ENCODE measurements around the gene ARHGAP28. TPM values are rescaled to one million over a fixed set of nuclear protein-coding genes. Genes with fewer than 3 reads are reported as not detected.

The ARHGAP28 gene
- total and polyA plus RNA-seq, 7 experiments from 2014 or later = not detected

- no peak for ATAC-seq
- DNase-seq = no peak
- ChIA-PET POLR2A (no interaction called here), CTCF (no interaction called here)
- Mint-ChIP-seq H3K9me3 (peaks cover 0 to 2% (median 0%) of the 10 kb centered on the region in 11 donors), H3K4me1 (no peaks in the 10 kb centered on the region), H3K36me3 (no peaks in the 10 kb centered on the region), H3K27me3 (no peaks in the 10 kb centered on the region), H3K27ac (no peak overlapping the region), H3K4me3 (no peak overlapping the region)
- Histone ChIP-seq H3K4me3 (ENCODE audit: low read length) (no peak overlapping the region), H3K9me3 (ENCODE audit: control insufficient read depth in 2 of 3, low read length in 3 of 3) (no peaks in the 10 kb centered on the region), H3K36me3 (ENCODE audit: control insufficient read depth in 2 of 3, insufficient read depth in 3 of 3, low read length in 3 of 3) (no peaks in the 10 kb centered on the region), H3K27me3 (ENCODE audit: control insufficient read depth in 2 of 2, insufficient read depth in 2 of 2, low read length in 2 of 2) (no peaks in the 10 kb centered on the region), H3K4me1 (ENCODE audit: control insufficient read depth in 2 of 2, insufficient read depth in 2 of 2, low read length in 2 of 2) (no peaks in the 10 kb centered on the region), H3K27ac (ENCODE audit: low read depth, low read length) (no peak overlapping the region)
- intact Hi-C loops (cut with micrococcal nuclease) = no loop called here
Observed at GRCh38 chr18:6860804-6861448, 131.4 kb downstream of the ARHGAP28 start.

GRCh38 chr18:6865251-6865650, 135.7 kb downstream of the ARHGAP28 start:
- ATAC-seq (no peak), DNase-seq (no peak)
- ChIA-PET POLR2A (no interaction called here), CTCF (no interaction called here)
- Mint-ChIP-seq H3K9me3 (peaks cover 0 to 5% (median 0%) of the 10 kb centered on the region in 11 donors), H3K27me3 (no peaks in the 10 kb centered on the region), H3K36me3 (no peaks in the 10 kb centered on the region), H3K27ac (no peak overlapping the region), H3K4me3 (no peak overlapping the region), H3K4me1 (no peaks in the 10 kb centered on the region)
- Histone ChIP-seq H3K27ac (ENCODE audit: low read depth, low read length) (no peak overlapping the region), H3K27me3 (ENCODE audit: control insufficient read depth in 2 of 2, insufficient read depth in 2 of 2, low read length in 2 of 2) (no peaks in the 10 kb centered on the region), H3K4me1 (ENCODE audit: control insufficient read depth in 2 of 2, insufficient read depth in 2 of 2, low read length in 2 of 2) (no peaks in the 10 kb centered on the region), H3K36me3 (ENCODE audit: control insufficient read depth in 2 of 3, insufficient read depth in 3 of 3, low read length in 3 of 3) (no peaks in the 10 kb centered on the region), H3K9me3 (ENCODE audit: control insufficient read depth in 2 of 3, low read length in 3 of 3) (no peaks in the 10 kb centered on the region), H3K4me3 (ENCODE audit: low read length) (no peak overlapping the region)
- intact Hi-C loops (cut with micrococcal nuclease) = no loop called here

GRCh38 chr18:6866552-6867085, 137.1 kb downstream of the ARHGAP28 start:
- no peaks in the 10 kb centered on the region for H3K9me3 ChIP-seq (ENCODE audit: control insufficient read depth in 2 of 3, low read length in 3 of 3)
- ChIA-PET POLR2A (no interaction called here), CTCF (no interaction called here)
- H3K4me3 ChIP-seq (ENCODE audit: low read length) = no peak overlapping the region
- H3K27me3 ChIP-seq (ENCODE audit: control insufficient read depth in 2 of 2, insufficient read depth in 2 of 2, low read length in 2 of 2) = no peaks in the 10 kb centered on the region
- H3K4me1 Mint-ChIP-seq = no peaks in the 10 kb centered on the region
- H3K36me3 Mint-ChIP-seq = no peaks in the 10 kb centered on the region
- ATAC-seq (no peak), DNase-seq (no peak)
- intact Hi-C loops (cut with micrococcal nuclease) = no loop called here
- H3K27me3 Mint-ChIP-seq = no peaks in the 10 kb centered on the region
- peaks cover 0 to 5% (median 0%) of the 10 kb centered on the region in 11 donors for H3K9me3 Mint-ChIP-seq
- H3K4me3 Mint-ChIP-seq = no peak overlapping the region
- no peak overlapping the region for H3K27ac ChIP-seq (ENCODE audit: low read depth, low read length)
- H3K36me3 ChIP-seq (ENCODE audit: control insufficient read depth in 2 of 3, insufficient read depth in 3 of 3, low read length in 3 of 3) = no peaks in the 10 kb centered on the region
- no peak overlapping the region for H3K27ac Mint-ChIP-seq
- H3K4me1 ChIP-seq (ENCODE audit: control insufficient read depth in 2 of 2, insufficient read depth in 2 of 2, low read length in 2 of 2) = no peaks in the 10 kb centered on the region

GRCh38 chr18:6868033-6868432, 138.5 kb downstream of the ARHGAP28 start:
- intact Hi-C loops (cut with micrococcal nuclease) = no loop called here
- Mint-ChIP-seq H3K36me3 (no peaks in the 10 kb centered on the region), H3K27me3 (peaks cover 0 to 3% (median 0%) of the 10 kb centered on the region in 5 donors), H3K4me3 (no peak overlapping the region), H3K27ac (no peak overlapping the region), H3K9me3 (peaks cover 0 to 5% (median 0%) of the 10 kb centered on the region in 11 donors), H3K4me1 (no peaks in the 10 kb centered on the region)
- H3K9me3 ChIP-seq (ENCODE audit: control insufficient read depth in 2 of 3, low read length in 3 of 3) = no peaks in the 10 kb centered on the region
- ChIA-PET POLR2A (no interaction called here), CTCF (no interaction called here)
- H3K4me3 ChIP-seq (ENCODE audit: low read length) = no peak overlapping the region
- H3K36me3 ChIP-seq (ENCODE audit: control insufficient read depth in 2 of 3, insufficient read depth in 3 of 3, low read length in 3 of 3) = no peaks in the 10 kb centered on the region
- ATAC-seq (no peak), DNase-seq (no peak)
- no peak overlapping the region for H3K27ac ChIP-seq (ENCODE audit: low read depth, low read length)
- no peaks in the 10 kb centered on the region for H3K27me3 ChIP-seq (ENCODE audit: control insufficient read depth in 2 of 2, insufficient read depth in 2 of 2, low read length in 2 of 2)
- no peaks in the 10 kb centered on the region for H3K4me1 ChIP-seq (ENCODE audit: control insufficient read depth in 2 of 2, insufficient read depth in 2 of 2, low read length in 2 of 2)

GRCh38 chr18:6871566-6871965, 142.1 kb downstream of the ARHGAP28 start:
- POLR2A ChIA-PET = no interaction called here
- DNase-seq (no peak), ATAC-seq (no peak)
- H3K36me3 ChIP-seq (ENCODE audit: control insufficient read depth in 2 of 3, insufficient read depth in 3 of 3, low read length in 3 of 3) = no peaks in the 10 kb centered on the region
- H3K4me3 ChIP-seq (ENCODE audit: low read length) = no peak overlapping the region
- H3K27me3 Mint-ChIP-seq = peaks cover 0 to 4% (median 0%) of the 10 kb centered on the region in 5 donors
- H3K27ac Mint-ChIP-seq = no peak overlapping the region
- intact Hi-C loops (cut with micrococcal nuclease) = no loop called here
- H3K4me1 Mint-ChIP-seq = no peaks in the 10 kb centered on the region
- H3K9me3 ChIP-seq (ENCODE audit: control insufficient read depth in 2 of 3, low read length in 3 of 3) = no peaks in the 10 kb centered on the region
- H3K9me3 Mint-ChIP-seq = peaks cover 0 to 1% (median 0%) of the 10 kb centered on the region in 11 donors
- CTCF ChIA-PET = no interaction called here
- H3K27ac ChIP-seq (ENCODE audit: low read depth, low read length) = no peak overlapping the region
- H3K36me3 Mint-ChIP-seq = no peaks in the 10 kb centered on the region
- no peaks in the 10 kb centered on the region for H3K27me3 ChIP-seq (ENCODE audit: control insufficient read depth in 2 of 2, insufficient read depth in 2 of 2, low read length in 2 of 2)
- no peak overlapping the region for H3K4me3 Mint-ChIP-seq
- H3K4me1 ChIP-seq (ENCODE audit: control insufficient read depth in 2 of 2, insufficient read depth in 2 of 2, low read length in 2 of 2) = no peaks in the 10 kb centered on the region

- ChIA-PET POLR2A (no interaction called here), CTCF (no interaction called here)
- ATAC-seq (no peak), DNase-seq (no peak)
- no peaks in the 10 kb centered on the region for H3K9me3 ChIP-seq (ENCODE audit: control insufficient read depth in 2 of 3, low read length in 3 of 3)
- H3K27ac Mint-ChIP-seq = no peak overlapping the region
- H3K9me3 Mint-ChIP-seq = peaks cover 0 to 5% (median 0%) of the 10 kb centered on the region in 11 donors
- H3K4me1 Mint-ChIP-seq = no peaks in the 10 kb centered on the region
- no peaks in the 10 kb centered on the region for H3K27me3 ChIP-seq (ENCODE audit: control insufficient read depth in 2 of 2, insufficient read depth in 2 of 2, low read length in 2 of 2)
- H3K36me3 Mint-ChIP-seq = no peaks in the 10 kb centered on the region
- no peak overlapping the region for H3K27ac ChIP-seq (ENCODE audit: low read depth, low read length)
- H3K27me3 Mint-ChIP-seq = peaks cover 0 to 4% (median 0%) of the 10 kb centered on the region in 5 donors
- no peaks in the 10 kb centered on the region for H3K4me1 ChIP-seq (ENCODE audit: control insufficient read depth in 2 of 2, insufficient read depth in 2 of 2, low read length in 2 of 2)
- H3K4me3 Mint-ChIP-seq = no peak overlapping the region
- no peak overlapping the region for H3K4me3 ChIP-seq (ENCODE audit: low read length)
- no peaks in the 10 kb centered on the region for H3K36me3 ChIP-seq (ENCODE audit: control insufficient read depth in 2 of 3, insufficient read depth in 3 of 3, low read length in 3 of 3)
- intact Hi-C loops (cut with micrococcal nuclease) = no loop called here
Observed at GRCh38 chr18:6873040-6873751, 143.7 kb downstream of the ARHGAP28 start.

- no peak overlapping the region for H3K4me3 Mint-ChIP-seq
- Histone ChIP-seq H3K27ac (ENCODE audit: low read depth, low read length) (no peak overlapping the region), H3K4me1 (ENCODE audit: control insufficient read depth in 2 of 2, insufficient read depth in 2 of 2, low read length in 2 of 2) (no peaks in the 10 kb centered on the region), H3K27me3 (ENCODE audit: control insufficient read depth in 2 of 2, insufficient read depth in 2 of 2, low read length in 2 of 2) (no peaks in the 10 kb centered on the region), H3K9me3 (ENCODE audit: control insufficient read depth in 2 of 3, low read length in 3 of 3) (no peaks in the 10 kb centered on the region), H3K36me3 (ENCODE audit: control insufficient read depth in 2 of 3, insufficient read depth in 3 of 3, low read length in 3 of 3) (no peaks in the 10 kb centered on the region), H3K4me3 (ENCODE audit: low read length) (no peak overlapping the region)
- POLR2A ChIA-PET = no interaction called here
- H3K36me3 Mint-ChIP-seq = no peaks in the 10 kb centered on the region
- peaks cover 0 to 5% (median 0%) of the 10 kb centered on the region in 11 donors for H3K9me3 Mint-ChIP-seq
- H3K27me3 Mint-ChIP-seq = peaks cover 0 to 4% (median 0%) of the 10 kb centered on the region in 5 donors
- intact Hi-C loops (cut with micrococcal nuclease) = no loop called here
- ATAC-seq = no peak
- no peak for DNase-seq
- H3K27ac Mint-ChIP-seq = no peak overlapping the region
- CTCF ChIA-PET = no interaction called here
- H3K4me1 Mint-ChIP-seq = no peaks in the 10 kb centered on the region
Observed at GRCh38 chr18:6874315-6874714, 144.8 kb downstream of the ARHGAP28 start.
